HCT116 (cell line): Measurements from ENCODE around the gene RPTOR. TPM values are rescaled to one million over a fixed set of nuclear protein-coding genes. Genes with fewer than 3 reads are reported as not detected.
"Not testable (repeated sequence)": the region's sequence is repeated elsewhere in the genome, so short reads cannot be mapped to it uniquely, and the experiment has no call there.

Experiments
- ATAC-seq: fragments of 200-7000 bp; cut with Tn5 transposase; 2 replicates; pipeline ENCODE4 v1.9.1; 2020; ENCODE audit warnings: mild to moderate bottlenecking, moderate library complexity
- BruUV-seq: library from RNA; stranded (reverse); fragments of 400-500 nt; replicated peaks from 2 replicates; lab custom pipeline; 2021; lab: Mats Ljungman, UMichigan
- CTCF ChIA-PET: fragments of 300-600 bp; sonication (Branson Sonifier 250); formaldehyde crosslinking; loops from one replicate; lab custom pipeline; 2021; ENCODE audit warnings: antibody characterized with exemption; lab: Charles Lee
- POLR2A ChIA-PET: fragments of 300-600, 350-600 bp; sonication (Branson Sonifier 250); formaldehyde crosslinking; loops from one replicate; lab custom pipeline; 2021; ENCODE audit warnings: antibody characterized with exemption; lab: Charles Lee
- RAD21 ChIA-PET, 2 experiments: fragments of 300-600 bp; sonication (Branson Sonifier 250); formaldehyde crosslinking; loops; one replicate each; lab custom pipeline; 2023; ENCODE audit warnings: low total read pairs in 2 of 2; ENCODE audit not compliant: uncharacterized antibody in 2 of 2, unreplicated experiment in 2 of 2, low non-redundant PET in 1 of 2; lab: Charles Lee
- DNase-seq: peaks from one replicate; pipeline ENCODE4 v3.0.0-alpha.2; 2010; ENCODE audit warnings: low read depth, low spot score
- H2AFZ ChIP-seq: fragments of 200-600 bp; shearing (Covaris generic), sonication (generic); 2 replicates; pipeline ENCODE4 v1.6.1; 2017; ENCODE audit warnings: low read depth, mixed run types, mixed read lengths, antibody characterized with exemption, low read length; ENCODE audit not compliant: poor library complexity, severe bottlenecking
- H3K27ac ChIP-seq: 2 replicates; pipeline ENCODE4 v1.5.1; 2012; ENCODE audit warnings: low read depth, low read length
- H3K27me3 ChIP-seq: fragments of 200-600 bp; sonication (generic); 2 replicates; pipeline ENCODE4 v1.6.1; 2016; ENCODE audit warnings: mixed run types, low read length, mixed read lengths; ENCODE audit not compliant: insufficient read depth
- H3K36me3 ChIP-seq, 2 experiments: fragments of 200-500 bp in 1 of 2; fragments of 200-600 bp in 1 of 2; sonication (Bioruptor generic) in 1 of 2; sonication (generic) in 1 of 2; 2 replicates each; pipeline versions ENCODE4 v1.5.1 to v1.6.1; 2014 to 2016; ENCODE audit warnings: low read length in 2 of 2, inconsistent platforms in 1 of 2, mixed read lengths in 1 of 2, mixed run types in 1 of 2; ENCODE audit not compliant: insufficient read depth in 2 of 2, control insufficient read depth in 1 of 2
- H3K4me1 ChIP-seq, 2 experiments: fragments of 200-600 bp in 1 of 2; sonication (generic) in 1 of 2; 2 replicates each; pipeline versions ENCODE4 v1.5.1 to v1.6.1; 2012 to 2017; ENCODE audit warnings: low read length in 2 of 2, inconsistent platforms in 1 of 2, mild to moderate bottlenecking in 1 of 2, mixed read lengths in 1 of 2, mixed run types in 1 of 2, moderate library complexity in 1 of 2; ENCODE audit not compliant: insufficient read depth in 2 of 2, control insufficient read depth in 1 of 2
- H3K4me2 ChIP-seq: fragments of 200-600 bp; sonication (generic); 2 replicates; pipeline ENCODE4 v1.6.1; 2017; ENCODE audit warnings: mixed run types, low read length, mixed read lengths
- H3K4me3 ChIP-seq, 2 experiments: fragments of 200-600 bp in 1 of 2; sonication (generic) in 1 of 2; replicated peaks in 1 of 2; 2 replicates each; pipeline ENCODE4 v1.5.1; 2011 to 2016; ENCODE audit warnings: low read length in 2 of 2, control low read depth in 1 of 2, low read depth in 1 of 2, mild to moderate bottlenecking in 1 of 2, mixed read lengths in 1 of 2, mixed run types in 1 of 2
- H3K79me2 ChIP-seq: fragments of 200-600 bp; sonication (generic); 2 replicates; pipeline ENCODE4 v1.6.1; 2017; ENCODE audit warnings: mild to moderate bottlenecking, mixed run types, low read length, moderate library complexity, mixed read lengths; ENCODE audit not compliant: insufficient read depth
- H3K9ac ChIP-seq: fragments of 200-600 bp; sonication (generic); 2 replicates; pipeline ENCODE4 v1.6.1; 2016; ENCODE audit warnings: low read length, mixed read lengths
- H3K9me2 ChIP-seq: fragments of 200-600 bp; sonication (generic), shearing (Covaris generic); 2 replicates; pipeline ENCODE4 v1.6.1; 2017; ENCODE audit warnings: mixed run types, mild to moderate bottlenecking, moderate library complexity; ENCODE audit not compliant: insufficient read depth
- H3K9me3 ChIP-seq, 2 experiments: fragments of 200-500 bp in 1 of 2; fragments of 200-600 bp in 1 of 2; sonication (Bioruptor generic) in 1 of 2; sonication (generic) in 1 of 2; 2 replicates each; pipeline ENCODE4 v1.6.1; 2014 to 2017; ENCODE audit warnings: low read length in 2 of 2, mixed read lengths in 2 of 2, inconsistent platforms in 1 of 2, low read depth in 1 of 2, mild to moderate bottlenecking in 1 of 2, mixed run types in 1 of 2, moderate library complexity in 1 of 2; ENCODE audit not compliant: control insufficient read depth in 1 of 2, insufficient read depth in 1 of 2
- H4K20me1 ChIP-seq: fragments of 200-600 bp; sonication (generic), shearing (Covaris generic); 2 replicates; pipeline ENCODE4 v1.6.1; 2017; ENCODE audit warnings: mixed run types, mild to moderate bottlenecking, moderate library complexity; ENCODE audit not compliant: insufficient read depth
- EGR1 ChIP-seq: IDR thresholded peaks from 2 replicates; pipeline ENCODE4 v1.6.1; 2012; ENCODE audit warnings: low read depth
- ELF1 ChIP-seq: IDR thresholded peaks from 2 replicates; pipeline ENCODE4 v1.6.1; 2012; ENCODE audit warnings: low read depth, borderline replicate concordance
- EZH2phosphoT487 ChIP-seq: fragments of 200-600 bp; IDR thresholded peaks from 2 replicates; pipeline ENCODE4 v1.6.1; 2018; ENCODE audit warnings: antibody characterized with exemption, borderline replicate concordance
- FOSL1 ChIP-seq: IDR thresholded peaks from 2 replicates; pipeline ENCODE4 v1.6.1; 2012; ENCODE audit warnings: low read depth
- MAX ChIP-seq: IDR thresholded peaks from 2 replicates; pipeline ENCODE4 v1.6.1; 2012
- REST ChIP-seq: IDR thresholded peaks from 2 replicates; pipeline ENCODE4 v1.6.1; 2012; ENCODE audit warnings: low read depth
- SP1 ChIP-seq: IDR thresholded peaks from 2 replicates; pipeline ENCODE4 v1.6.1; 2012; ENCODE audit warnings: low read depth
- YY1 ChIP-seq: IDR thresholded peaks from 2 replicates; pipeline ENCODE4 v1.6.1; 2011; ENCODE audit warnings: low read length, low read depth, moderate library complexity, mild to moderate bottlenecking; ENCODE audit not compliant: insufficient replicate concordance; ENCODE audit errors: extremely low read depth
- ZBTB33 ChIP-seq: IDR thresholded peaks from 2 replicates; pipeline ENCODE4 v1.6.1; 2011; ENCODE audit warnings: mild to moderate bottlenecking, low read length, moderate library complexity; ENCODE audit not compliant: insufficient replicate concordance; ENCODE audit errors: extremely low read depth
- intact Hi-C: fragments of 100-400 bp; cut with micrococcal nuclease; formaldehyde crosslinking; loops from 2 replicates; pipeline ENCODE4 v1.10.0; 2022
- total RNA-seq: library from RNA; stranded (reverse); gene quantifications from one replicate; pipeline ENCODE4 v1.2.1, GENCODE V29; 2021; ENCODE audit not compliant: unreplicated experiment

RPTOR gene
- total RNA-seq, 1 experiment from 2014 or later = 69.5 TPM

- ChIA-PET RAD21 (no interaction called here), CTCF (no interaction called here)
- BruUV-seq = no TSS peak
- ATAC-seq = no peak
- Histone ChIP-seq H4K20me1 (no peaks in the 10 kb centered on the region), H3K27ac (no peak overlapping the region), H3K79me2 (peaks cover 94% of the 10 kb centered on the region), H3K4me3 (no peak overlapping the region)
- intact Hi-C loops = no loop called here
- TF ChIP-seq ELF1 = no peak
- no peak for TF ChIP-seq FOSL1
- TF ChIP-seq ZBTB33 = no peak
- TF ChIP-seq MAX = no peak
- TF ChIP-seq EGR1 = no peak
- TF ChIP-seq SP1 = no peak
- TF ChIP-seq YY1 = no peak
- no peak for TF ChIP-seq REST
- TF ChIP-seq EZH2phosphoT487 = no peak
- TF ChIP-seq, all 23 proteins: peak for 0
- Histone ChIP-seq H3K4me2 (no peak overlapping the region), H2AFZ (no peak overlapping the region), H3K9ac (no peak overlapping the region), H3K4me1 (peaks cover 0 to 11% of the 10 kb centered on the region in 2 experiments; a peak in 2 of 4 replicates), H3K36me3 (no peaks in the 10 kb centered on the region), H3K27me3 (no peaks in the 10 kb centered on the region), H3K9me3 (no peaks in the 10 kb centered on the region), H3K9me2 (no peaks in the 10 kb centered on the region)
- POLR2A ChIA-PET = no interaction called here
- no peak for DNase-seq
Observed at GRCh38 chr17:80698297-80698696, 153.7 kb downstream of the RPTOR start.

- H3K4me2 ChIP-seq, POLR2A ChIA-PET, H3K4me1 ChIP-seq, H3K36me3 ChIP-seq, H2AFZ ChIP-seq, intact Hi-C loops, DNase-seq, H3K27me3 ChIP-seq, H3K4me3 ChIP-seq, BruUV-seq, H3K9me3 ChIP-seq, CTCF ChIA-PET, H4K20me1 ChIP-seq, H3K27ac ChIP-seq, RAD21 ChIA-PET, H3K9ac ChIP-seq, ATAC-seq, H3K9me2 ChIP-seq: not testable (repeated sequence)
- H3K79me2 ChIP-seq = peaks cover 94% of the 10 kb centered on the region
Observed at GRCh38 chr17:80699205-80699604, 154.6 kb downstream of the RPTOR start.
